Testis (tissue), 2 donors: ENCODE data around the gene SPG11.
"Not testable (repeated sequence)": the region's sequence is repeated elsewhere in the genome, so short reads cannot be mapped to it uniquely, and the experiment has no call there.

Experiments
- CTCF ChIP-seq, 3 experiments: fragments of 450-650 bp in 2 of 3; fragments of 200-600 bp in 1 of 3; sonication (generic) in 1 of 3; IDR thresholded peaks; one replicate each; pipeline ENCODE4 v1.5.1; 2016 to 2019; ENCODE audit warnings: antibody characterized with exemption in 3 of 3, mild to moderate bottlenecking in 2 of 3, moderate library complexity in 1 of 3
- POLR2A ChIP-seq: fragments of 450-650 bp; IDR thresholded peaks from one replicate; pipeline ENCODE4 v1.6.1; 2017; ENCODE audit warnings: antibody characterized with exemption, mild to moderate bottlenecking, moderate library complexity

GRCh38 chr15:44682809-44683682 is 19.6 kb upstream of the SPG11 start:
- TF ChIP-seq POLR2A; CTCF (IDR thresholded peaks at IDR 0.05): not testable (repeated sequence)
